COLO668 (cell line): Measurements from ENCODE around the gene KCNIP1.

ENCODE experiments used
- DNase-seq: peaks from one replicate; lab custom pipeline; 2025; ENCODE audit not compliant: unreplicated experiment; lab: John Stamatoyannopoulos, UW

KCNIP1 gene

GRCh38 chr5:170503990-170504596 is at the start of gene KCNIP1:
Gene KCNIP1 (plus strand): TSS chr5:170504020.
- DNase-seq, result no peak

GRCh38 chr5:170463426-170463825 is 40.4 kb upstream of the KCNIP1 start:
- no peak for DNase-seq

GRCh38 chr5:170464280-170465127 is 39.3 kb upstream of the KCNIP1 start:
- no peak for DNase-seq

GRCh38 chr5:170466553-170466952 is 37.3 kb upstream of the KCNIP1 start:
- DNase-seq, result no peak

GRCh38 chr5:170466988-170467707 is 36.7 kb upstream of the KCNIP1 start:
- no peak for DNase-seq

- no peak for DNase-seq
Observed at GRCh38 chr5:170468633-170469285, 35.1 kb upstream of the KCNIP1 start.

GRCh38 chr5:170469414-170469813 is 34.4 kb upstream of the KCNIP1 start:
- no peak for DNase-seq

GRCh38 chr5:170470275-170470674 is 33.5 kb upstream of the KCNIP1 start:
- DNase-seq, result no peak

GRCh38 chr5:170470808-170471404 is 32.9 kb upstream of the KCNIP1 start:
- no peak for DNase-seq

GRCh38 chr5:170471551-170472178 is 32.2 kb upstream of the KCNIP1 start:
- no peak for DNase-seq

- no peak for DNase-seq
Observed at GRCh38 chr5:170473642-170474041, 30.2 kb upstream of the KCNIP1 start.

GRCh38 chr5:170474489-170475274 is 29.1 kb upstream of the KCNIP1 start:
- DNase-seq, result no peak

GRCh38 chr5:170475294-170476000 is 28.4 kb upstream of the KCNIP1 start:
- DNase-seq, result no peak

GRCh38 chr5:170476704-170477103 is 27.1 kb upstream of the KCNIP1 start:
- DNase-seq, result no peak

GRCh38 chr5:170477906-170478305 is 25.9 kb upstream of the KCNIP1 start:
- DNase-seq, result no peak

- DNase-seq, result no peak
Observed at GRCh38 chr5:170478306-170478705, 25.5 kb upstream of the KCNIP1 start.

GRCh38 chr5:170479484-170479883 is 24.3 kb upstream of the KCNIP1 start:
- DNase-seq, result no peak

- no peak for DNase-seq
Observed at GRCh38 chr5:170480260-170480659, 23.6 kb upstream of the KCNIP1 start.

- DNase-seq, result no peak
Observed at GRCh38 chr5:170481849-170482248, 22.0 kb upstream of the KCNIP1 start.
